ENCODE measurements around the gene ADAMTS4.
A peak's percentile ranks its signal among the peaks of the same experiment; 100 is the strongest.

The ADAMTS4 gene

DNA sequence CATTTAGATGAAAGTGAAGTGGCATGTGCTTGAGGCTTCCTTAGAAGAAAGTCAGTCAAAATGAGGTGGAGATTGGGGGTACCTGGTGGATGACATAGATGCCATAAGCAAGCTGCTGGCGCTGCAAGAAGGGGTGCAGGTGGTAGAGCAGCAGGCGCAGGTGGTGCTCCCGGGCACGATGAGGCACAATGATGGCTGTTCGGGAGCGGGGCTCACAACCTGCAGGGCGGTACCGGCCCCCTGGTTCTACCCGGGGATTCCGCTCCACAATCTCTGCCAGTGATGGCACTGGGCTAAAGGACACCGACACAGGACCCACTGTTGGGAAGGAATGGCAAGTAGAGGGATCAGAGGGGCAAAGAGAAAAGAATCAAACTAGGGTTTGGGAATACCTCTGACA, 23.9 kb downstream of the ADAMTS4 start:
- no peak for DNase-seq (ENCODE audit: low read depth in 2 of 2)

DNA sequence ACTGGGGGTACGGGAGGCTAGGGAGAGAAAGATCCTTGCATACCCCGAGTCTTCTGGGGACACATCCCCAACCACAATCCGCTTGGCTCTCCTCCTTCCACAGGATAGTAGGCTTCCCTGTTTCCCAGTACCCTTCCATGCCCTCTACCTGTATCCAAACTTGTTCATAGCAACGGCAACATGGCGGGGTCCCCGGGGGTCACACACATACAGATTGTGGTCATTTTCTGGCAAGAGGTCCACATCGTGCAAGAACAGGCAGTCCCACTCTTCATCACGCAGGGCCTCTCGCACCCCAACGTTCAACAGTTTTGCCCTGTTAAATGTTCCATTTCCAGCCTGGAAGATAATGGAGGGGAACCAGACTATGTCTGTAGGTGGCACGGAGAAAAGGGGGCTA, 25.1 kb downstream of the ADAMTS4 start:
- DNase-seq (ENCODE audit: low read depth in 2 of 2) = no peak

DNA sequence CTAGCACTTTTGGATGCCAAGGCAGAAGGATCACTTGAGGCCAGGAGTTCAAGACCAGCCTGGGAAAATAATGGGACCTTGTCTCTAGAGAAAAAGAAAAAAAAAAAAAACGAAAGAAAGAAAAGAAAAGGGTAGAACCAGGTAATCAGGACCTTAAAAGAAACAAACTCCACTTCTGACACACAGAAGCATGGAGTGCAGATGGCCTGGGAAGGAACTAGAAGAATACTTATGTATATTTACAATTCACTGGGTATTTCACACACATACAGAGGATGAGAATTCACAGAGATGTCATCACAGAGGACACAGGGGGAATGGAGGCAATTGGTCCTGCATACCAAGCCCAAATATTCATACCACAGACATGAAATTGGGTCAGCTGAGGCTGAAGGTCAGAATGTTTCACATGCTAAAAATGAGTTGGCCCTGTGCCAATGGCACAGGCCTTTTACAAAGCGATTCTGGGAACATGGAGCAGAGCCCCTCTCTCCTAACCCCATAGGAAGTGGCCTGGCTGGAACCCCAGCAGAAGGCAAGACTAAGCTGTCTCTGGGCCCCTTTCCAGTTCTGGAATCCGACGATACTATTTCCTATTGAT, 26.0 kb downstream of the ADAMTS4 start:
- DNase-seq (ENCODE audit: low read depth in 2 of 2) = no peak

DNA sequence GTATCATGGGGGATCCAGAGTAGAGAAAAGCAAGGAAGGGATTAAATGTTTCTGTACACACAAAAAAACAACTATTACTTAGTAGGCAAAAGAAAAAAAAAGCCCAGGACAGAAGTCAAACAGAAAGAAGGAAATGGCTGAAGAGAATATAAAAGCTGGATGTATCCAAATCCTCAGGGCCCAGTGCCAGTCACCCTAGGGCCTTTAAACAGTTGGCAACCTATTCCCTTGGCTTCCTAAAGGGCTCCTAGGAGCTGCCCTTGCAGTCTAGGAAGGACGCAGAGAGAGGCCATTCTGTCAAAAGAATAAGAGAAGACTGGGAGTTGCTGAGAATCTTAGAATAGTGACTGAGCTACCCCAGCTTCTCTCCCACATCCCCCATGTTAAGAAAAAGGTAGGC, 26.5 kb downstream of the ADAMTS4 start:
- no peak for DNase-seq (ENCODE audit: low read depth in 2 of 2)

DNA sequence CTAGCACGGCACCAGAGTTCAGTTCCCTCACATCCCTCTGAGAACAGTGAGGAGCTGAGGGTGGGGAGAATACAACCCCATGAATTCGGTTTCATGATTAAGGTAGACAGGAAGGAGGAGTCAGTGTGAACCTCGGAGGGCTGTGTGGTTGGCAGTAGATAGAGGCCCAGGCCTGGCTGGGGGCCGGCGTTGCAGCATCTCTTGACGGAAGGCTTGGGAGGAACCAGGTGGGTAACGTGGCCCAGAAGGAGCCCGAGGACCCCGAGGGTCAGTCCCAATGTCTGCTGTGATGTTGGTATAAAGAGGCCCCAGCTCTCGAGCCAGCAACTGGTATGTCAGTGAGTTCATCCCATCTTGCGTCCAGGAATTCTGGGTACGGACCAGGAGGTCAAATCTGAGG, 27.2 kb downstream of the ADAMTS4 start:
- DNase-seq (ENCODE audit: low read depth in 2 of 2) = no peak

DNA sequence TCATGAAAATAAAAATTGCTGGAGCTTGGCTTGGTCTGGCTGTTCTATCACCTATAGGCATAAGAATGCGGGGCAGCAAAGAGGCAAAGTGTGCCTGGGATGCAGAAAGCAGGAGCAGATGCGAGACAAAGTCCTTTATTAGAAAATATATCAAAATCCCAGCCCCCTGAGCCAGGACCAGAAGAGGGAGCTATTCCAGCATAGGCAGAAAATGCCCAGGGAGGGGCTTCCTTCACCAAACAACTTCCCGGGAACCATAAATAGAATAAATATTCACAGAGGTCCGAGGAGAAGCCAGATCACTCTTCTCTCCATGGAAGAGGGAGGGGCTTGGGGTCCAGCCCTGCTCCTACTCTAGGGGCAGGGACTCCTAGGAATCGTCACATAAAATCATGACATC, 27.7 kb downstream of the ADAMTS4 start:
- DNase-seq (ENCODE audit: low read depth in 2 of 2) = no peak

DNA sequence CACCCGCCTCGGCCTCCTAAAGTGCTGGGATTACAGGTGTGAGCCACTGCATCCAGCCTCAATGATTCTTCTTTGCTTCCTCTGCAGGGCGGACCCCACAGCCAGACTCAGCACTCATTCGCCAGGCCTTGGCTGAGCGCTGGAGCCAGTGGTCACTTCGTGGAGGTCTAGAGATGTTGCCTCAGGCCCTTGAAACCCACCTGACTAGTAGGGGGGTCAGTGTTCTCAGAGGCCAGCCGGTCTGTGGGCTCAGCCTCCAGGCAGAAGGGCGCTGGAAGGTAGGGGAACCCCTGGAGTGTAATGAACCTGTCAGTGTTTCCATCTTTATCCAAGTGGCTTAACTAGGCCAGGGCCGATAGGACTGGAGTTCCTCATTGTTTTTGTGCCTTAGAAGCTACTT, 29.9 kb downstream of the ADAMTS4 start:
- DNase-seq (ENCODE audit: low read depth in 2 of 2) = no peak

DNA sequence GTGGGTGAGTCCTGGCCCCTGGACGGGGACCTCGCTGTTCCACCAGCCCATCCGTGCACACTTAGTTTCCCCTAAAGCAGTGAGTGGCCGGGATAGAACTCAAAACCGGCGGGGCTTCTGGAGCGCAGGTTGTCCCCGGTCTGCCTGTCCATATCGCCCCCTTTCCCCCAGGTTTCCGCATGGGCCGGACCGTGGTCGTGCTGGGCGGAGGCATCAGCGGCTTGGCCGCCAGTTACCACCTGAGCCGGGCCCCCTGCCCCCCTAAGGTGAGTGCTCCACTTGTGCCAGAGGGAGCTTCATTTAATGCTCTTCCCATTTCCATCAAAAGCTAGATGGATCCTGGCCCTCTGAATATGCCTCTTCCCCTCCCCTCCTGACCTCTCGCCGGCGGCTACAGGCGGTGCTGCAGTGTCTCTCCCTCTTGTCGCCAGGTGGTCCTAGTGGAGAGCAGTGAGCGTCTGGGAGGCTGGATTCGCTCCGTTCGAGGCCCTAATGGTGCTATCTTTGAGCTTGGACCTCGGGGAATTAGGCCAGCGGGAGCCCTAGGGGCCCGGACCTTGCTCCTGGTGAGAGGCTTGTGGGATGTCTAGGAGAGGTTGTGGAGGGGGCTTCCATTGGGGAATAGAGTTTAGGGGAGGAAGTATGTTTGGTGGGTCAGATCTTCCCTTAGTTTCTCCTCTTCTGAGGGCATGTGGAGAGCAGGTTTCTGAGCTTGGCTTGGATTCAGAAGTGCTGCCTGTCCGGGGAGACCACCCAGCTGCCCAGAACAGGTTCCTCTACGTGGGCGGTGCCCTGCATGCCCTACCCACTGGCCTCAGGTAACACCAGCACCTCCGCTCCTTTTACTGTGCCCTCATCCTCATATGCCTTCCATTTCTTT, 31.9 kb downstream of the ADAMTS4 start:
- DNase-seq (ENCODE audit: low read depth in 2 of 2) = no peak

DNA sequence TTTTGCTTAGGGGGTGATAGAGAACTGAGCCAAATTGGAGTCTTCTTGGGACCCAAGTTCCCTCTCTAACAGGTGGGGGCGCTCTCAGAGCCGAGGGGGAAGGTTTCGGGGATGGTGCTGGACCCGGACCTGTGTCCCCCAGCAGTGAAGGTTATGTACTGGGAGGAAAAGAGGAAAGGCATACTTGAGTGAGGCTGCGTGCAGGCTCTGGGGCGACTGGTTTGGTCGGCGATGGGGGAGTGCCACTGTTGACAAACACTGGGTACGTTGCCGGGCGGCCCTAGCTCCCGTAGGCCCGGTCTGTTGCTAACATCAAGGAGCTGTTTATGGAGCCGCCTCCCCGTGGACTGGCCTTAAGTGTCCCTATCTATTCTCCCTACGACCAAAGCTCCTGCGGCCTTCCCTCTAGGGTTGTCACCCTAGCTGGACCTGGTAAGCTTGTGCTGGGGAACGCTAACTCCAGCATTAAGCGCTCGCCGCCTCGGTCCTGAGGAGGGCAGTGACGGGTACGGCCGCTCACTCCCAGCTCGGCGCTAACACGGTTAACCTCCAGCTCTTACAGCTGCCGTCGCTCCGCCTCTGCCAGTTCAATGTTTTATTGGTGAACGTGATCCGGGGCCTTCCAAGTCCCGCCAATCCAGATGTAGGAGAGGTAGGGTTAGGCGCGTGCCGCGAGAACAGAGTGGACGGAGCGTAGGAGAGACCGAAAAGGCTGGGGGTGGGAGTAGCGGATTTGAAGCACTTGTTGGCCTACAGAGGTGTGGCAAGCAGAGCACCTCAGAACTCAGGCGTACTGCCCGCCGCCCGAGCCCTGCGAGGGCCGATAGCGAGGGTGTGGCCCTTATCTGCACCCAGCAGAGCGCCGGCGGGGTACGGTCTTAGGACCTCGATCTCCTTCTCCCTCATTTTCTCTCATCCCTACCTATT, 32.8 kb downstream of the ADAMTS4 start, which contains the start of gene PPOX:
TSS of gene PPOX (plus strand) at position 685 of the 927 bp plus-strand sequence. CDS start 422 bp downstream, outside the sequence.
- DNase-seq (ENCODE audit: low read depth in 2 of 2) = peak; percentile 78 to 87

DNA sequence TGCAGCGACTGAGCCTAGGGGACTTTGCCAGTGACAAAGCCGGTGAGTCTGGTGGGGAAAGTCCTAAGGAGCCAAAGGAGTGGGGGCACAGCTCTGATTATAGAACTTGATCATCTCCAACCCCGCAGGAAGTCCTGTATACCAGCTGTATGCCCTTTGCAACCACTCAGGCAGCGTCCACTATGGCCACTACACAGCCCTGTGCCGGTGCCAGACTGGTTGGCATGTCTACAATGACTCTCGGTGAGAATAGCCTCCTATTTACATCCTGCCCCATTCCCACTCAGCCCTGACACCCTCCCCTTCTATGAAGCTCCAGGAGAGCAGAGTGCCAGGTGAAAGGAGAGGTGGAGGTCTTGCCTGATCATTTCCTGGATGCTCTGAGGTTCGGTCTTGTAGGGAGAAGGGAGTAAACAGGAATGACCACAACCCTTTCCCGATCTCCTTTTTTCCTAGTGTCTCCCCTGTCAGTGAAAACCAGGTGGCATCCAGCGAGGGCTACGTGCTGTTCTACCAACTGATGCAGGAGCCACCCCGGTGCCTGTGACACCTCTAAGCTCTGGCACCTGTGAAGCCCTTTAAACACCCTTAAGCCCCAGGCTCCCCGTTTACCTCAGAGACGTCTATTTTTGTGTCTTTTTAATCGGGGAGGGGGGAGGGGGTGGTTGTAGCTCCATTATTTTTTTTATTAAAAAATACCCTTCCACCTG, 33.8 kb downstream of the ADAMTS4 start:
- DNase-seq (ENCODE audit: low read depth in 2 of 2) = no peak

DNA sequence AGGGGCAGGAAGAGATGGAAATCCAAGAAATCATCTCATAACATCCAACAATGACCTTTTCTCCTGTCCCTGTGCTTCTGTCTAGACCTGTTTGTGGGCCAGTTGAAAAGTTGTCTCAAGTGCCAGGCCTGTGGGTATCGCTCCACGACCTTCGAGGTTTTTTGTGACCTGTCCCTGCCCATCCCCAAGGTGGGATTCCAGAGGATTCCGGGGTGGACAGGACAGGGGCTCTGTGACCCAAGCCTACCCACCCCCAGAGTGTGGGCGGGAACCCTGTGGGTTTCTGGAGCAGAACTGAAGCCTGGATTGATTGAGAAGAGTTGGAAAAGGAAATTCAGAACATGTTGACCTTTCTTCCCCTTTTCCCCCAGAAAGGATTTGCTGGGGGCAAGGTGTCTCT, 35.1 kb downstream of the ADAMTS4 start:
- no peak for DNase-seq (ENCODE audit: low read depth in 2 of 2)

DNA sequence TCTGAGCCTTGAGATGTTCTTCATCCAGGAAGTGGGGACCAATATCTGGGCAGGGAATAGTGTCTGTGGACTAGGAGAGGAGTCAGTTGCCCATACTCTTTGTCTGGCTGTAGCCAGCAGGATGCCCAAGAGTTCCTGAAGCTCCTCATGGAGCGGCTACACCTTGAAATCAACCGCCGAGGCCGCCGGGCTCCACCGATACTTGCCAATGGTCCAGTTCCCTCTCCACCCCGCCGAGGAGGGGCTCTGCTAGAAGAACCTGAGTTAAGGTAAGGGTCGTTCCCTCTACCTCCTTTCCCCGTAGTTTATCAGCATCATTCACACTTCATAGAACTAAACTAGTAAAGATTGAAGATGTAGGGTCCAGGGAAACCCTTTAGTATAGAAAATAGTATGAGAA, 36.0 kb downstream of the ADAMTS4 start:
- DNase-seq (ENCODE audit: low read depth in 2 of 2) = no peak

DNA sequence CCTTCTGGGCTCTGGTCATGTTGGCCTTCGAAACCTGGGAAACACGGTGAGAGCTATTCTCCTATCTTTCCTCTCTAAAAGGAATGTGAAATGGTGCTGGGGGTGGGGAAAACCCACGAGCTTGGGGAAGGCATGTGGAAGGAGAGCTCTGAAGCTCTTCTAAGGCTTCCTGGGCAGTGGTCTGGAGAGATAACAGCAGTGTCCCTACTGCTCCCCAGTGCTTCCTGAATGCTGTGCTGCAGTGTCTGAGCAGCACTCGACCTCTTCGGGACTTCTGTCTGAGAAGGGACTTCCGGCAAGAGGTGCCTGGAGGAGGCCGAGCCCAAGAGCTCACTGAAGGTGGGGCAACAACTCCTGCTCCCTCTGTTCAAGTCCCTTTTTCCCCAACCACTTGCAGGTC, 36.8 kb downstream of the ADAMTS4 start:
- DNase-seq (ENCODE audit: low read depth in 2 of 2) = no peak

DNA sequence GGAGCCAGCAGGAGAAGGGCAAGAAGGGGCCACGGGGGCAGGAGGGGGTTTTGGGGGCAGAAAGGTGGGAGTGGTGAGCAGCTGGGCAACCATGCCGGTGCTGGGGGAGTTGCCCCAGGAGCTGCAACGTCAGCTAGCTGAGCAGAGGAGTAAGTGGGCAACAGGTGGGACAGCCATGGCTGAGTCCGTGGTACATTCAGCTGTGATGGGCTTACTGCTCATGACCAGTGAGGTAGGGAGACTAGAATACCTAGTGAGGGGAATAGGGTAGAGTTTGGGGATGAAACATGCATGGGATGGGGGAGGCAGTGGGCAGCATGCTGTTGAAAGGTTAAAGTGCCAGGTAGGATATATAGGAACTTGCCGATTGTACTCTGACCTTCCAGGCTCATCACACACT, 37.2 kb downstream of the ADAMTS4 start:
- DNase-seq (ENCODE audit: low read depth in 2 of 2) = no peak

DNA sequence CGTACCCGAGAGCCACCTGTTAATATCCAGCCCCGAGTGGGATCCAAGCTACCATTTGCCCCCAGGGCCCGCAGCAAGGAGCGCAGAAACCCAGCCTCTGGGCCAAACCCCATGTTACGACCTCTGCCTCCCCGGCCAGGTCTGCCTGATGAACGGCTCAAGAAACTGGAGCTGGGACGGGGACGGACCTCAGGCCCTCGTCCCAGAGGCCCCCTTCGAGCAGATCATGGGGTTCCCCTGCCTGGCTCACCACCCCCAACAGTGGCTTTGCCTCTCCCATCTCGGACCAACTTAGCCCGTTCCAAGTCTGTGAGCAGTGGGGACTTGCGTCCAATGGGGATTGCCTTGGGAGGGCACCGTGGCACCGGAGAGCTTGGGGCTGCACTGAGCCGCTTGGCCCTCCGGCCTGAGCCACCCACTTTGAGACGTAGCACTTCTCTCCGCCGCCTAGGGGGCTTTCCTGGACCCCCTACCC, 38.1 kb downstream of the ADAMTS4 start:
- no peak for DNase-seq (ENCODE audit: low read depth in 2 of 2)

DNA sequence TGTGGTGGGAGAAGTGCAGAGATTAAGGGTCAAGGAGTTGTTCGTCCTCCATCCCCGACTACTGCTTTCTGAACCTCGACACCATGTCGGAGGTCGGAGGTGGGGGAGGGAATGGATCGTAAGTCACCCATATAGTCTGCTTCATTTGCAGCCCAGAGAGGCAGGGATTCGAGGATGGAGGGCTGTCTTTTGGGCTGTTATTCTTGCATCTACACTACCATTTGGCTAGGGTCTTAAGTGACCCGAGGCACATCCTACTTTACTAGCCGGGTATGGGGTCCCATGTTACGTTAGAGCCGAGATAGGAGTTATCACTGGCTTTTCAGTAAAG, 39.0 kb downstream of the ADAMTS4 start:
- DNase-seq (ENCODE audit: low read depth in 2 of 2) = no peak

DNA sequence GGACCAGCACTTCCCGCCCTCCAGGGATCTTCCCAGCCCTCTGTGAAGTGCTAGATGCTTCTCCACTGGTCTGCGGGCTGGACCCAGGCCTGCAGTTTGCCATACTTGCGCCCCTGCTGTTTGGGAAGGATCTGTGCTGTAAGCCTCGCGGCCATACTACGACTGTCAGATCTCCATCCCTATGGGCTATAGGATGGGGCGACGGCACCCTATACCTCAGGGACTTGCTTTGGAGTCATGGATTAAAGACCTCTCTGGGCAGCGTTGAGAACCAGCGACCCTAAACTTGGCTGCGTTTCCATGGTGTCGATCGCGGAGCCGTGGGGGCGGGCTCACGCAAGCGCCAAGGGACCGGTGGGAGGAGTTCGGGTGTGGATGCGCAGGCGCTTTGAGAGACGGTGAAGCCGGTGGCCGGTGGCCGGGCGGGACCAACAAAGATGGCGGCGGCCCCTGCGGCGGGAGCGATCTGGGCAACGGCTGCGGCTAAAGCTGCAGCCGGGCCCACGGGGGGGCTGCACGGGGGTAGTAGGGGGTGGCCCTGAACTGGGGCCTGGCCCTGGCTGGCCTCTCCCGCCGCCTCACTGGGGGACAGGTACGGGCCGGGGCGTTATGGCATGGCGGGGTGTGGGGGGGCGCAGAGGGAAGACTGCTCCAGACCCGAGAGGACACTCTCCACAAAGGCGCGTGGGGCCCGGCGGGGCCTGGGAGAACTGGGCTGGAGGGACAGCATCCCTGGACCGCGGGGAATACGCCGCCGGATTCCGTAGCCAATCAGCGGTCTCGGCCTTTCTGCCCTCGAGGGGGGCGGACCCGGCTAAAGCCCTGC, 39.6 kb downstream of the ADAMTS4 start, which contains the start of gene USP21:
TSS of gene USP21 (plus strand) at position 414 of the 826 bp plus-strand sequence. CDS start 1,141 bp downstream, outside the sequence.
- DNase-seq (ENCODE audit: low read depth in 2 of 2) = peak; percentile 82 to 83

DNA sequence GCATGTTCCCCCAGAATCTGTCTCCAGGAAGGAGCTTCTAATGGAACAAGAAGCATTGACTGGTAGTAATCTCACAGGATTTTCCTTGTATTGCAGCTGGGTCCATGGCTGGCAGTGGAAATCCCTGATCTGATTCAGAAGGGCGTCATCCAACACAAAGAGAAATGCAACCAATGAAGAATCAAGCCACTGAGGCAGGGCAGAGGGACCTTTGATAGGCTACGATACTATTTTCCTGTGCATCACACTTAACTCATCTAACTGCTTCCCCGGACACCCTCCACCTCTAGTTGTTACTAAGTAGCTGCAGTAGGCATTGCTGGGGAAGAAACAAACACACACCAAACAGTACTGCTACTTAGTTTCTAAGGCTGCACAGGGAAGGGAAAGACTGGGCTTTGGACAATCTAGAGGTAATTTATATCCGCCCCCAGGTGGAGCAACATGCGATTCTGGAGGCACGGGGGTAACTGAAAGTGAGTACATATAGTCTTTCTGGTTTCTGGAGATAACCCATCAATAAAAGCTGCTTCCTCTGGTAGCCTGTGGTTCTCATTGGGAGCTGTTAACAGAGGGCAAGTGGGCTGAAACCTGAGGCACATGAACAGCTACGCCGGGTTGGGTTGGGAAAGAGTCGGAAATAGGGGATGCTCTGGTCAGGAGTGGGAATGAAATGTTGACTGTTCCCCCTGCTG, 40.4 kb downstream of the ADAMTS4 start:
- DNase-seq (ENCODE audit: low read depth in 2 of 2) = no peak

DNA sequence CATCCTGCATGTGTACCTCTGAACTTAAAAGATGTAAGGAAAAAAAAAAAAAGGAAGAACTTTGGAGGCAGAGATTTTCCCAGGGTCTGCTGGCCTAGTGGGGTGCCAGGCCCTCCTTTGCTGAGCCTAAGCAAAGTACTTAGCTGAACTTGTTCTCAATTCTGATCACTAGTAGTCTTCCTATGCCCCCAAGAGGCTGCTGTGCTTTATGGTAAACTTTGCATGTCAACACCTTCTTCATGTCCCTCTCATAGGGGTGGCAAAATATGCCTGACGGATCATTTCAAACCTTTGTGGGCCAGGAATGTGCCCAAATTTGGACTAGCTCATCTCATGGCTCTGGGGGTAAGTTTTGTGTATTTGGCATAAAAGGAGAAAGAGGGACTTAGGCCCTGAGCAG, 41.0 kb downstream of the ADAMTS4 start:
- DNase-seq (ENCODE audit: low read depth in 2 of 2) = no peak

All from stimulated activated CD8-positive, alpha-beta memory T cell treated with anti-CD3 and anti-CD28 coated beads, Interleukin-15, amount 100 ng/mL, for 4 hours (primary cell).